ENCODE measurements around the gene KMT5B.

Gene KMT5B

DNA sequence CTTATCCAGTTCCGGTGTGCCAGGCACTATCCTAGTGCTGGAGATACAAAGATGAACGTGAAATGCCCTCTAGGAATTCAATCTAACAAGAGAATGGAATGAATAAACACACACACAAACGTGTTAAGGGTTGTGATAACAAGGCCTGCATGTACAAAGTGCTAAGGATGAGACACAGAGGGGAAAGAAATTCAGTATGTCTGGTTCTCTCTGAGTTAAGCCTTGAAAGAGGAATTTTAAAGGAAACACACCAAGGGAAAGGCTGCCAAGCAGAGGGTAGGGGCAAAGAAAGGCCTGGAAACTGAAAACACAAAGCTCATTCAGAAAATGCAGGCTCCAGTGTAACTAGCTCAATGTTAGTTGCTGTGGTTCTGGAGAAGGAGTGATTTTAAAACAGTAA, 96.1 kb downstream of the KMT5B start:
- no peak for DNase-seq

GRCh38 chr11:68116126-68116525, 97.0 kb downstream of the KMT5B start:
- DNase-seq, result no peak

GRCh38 chr11:68115285-68115684, 97.8 kb downstream of the KMT5B start:
- no peak for DNase-seq

DNA sequence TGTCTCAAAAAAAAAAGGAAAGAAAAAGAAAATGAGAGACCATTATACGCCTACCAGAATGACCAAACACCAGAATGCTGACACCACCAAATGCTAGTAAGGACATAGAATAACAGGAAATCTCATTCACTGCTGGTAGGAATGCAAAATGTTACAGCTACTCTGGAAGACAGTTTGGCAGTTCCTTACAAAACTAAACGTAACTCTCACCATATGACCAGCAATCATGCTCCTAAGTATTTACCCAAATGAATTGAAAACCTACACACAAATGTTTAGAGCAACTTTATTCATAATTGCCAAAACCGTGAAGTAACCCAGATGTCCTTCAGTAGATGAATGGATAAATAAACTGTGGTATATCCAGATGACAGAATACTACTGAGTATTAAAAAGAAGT, 99.1 kb downstream of the KMT5B start:
- DNase-seq, result no peak

DNA sequence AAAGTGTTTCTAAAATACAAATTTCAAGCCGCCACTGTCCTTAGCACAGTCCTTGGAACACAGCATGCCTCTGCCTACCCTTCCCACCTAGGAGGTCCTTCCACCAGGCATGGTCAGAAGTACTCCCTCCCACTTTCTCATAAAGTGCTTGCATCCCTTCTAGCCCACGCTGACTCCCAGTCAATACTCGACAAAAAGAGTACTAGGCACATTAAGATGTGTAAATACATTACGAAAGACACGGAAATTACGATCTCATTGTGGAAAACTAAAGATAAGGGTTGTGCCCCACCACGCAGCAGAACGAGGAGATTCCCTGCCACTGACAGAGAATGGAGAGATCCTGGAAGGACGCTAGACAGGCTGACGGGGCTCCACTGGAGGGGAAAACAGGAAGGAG, 105.4 kb downstream of the KMT5B start:
- DNase-seq, result no peak

DNA sequence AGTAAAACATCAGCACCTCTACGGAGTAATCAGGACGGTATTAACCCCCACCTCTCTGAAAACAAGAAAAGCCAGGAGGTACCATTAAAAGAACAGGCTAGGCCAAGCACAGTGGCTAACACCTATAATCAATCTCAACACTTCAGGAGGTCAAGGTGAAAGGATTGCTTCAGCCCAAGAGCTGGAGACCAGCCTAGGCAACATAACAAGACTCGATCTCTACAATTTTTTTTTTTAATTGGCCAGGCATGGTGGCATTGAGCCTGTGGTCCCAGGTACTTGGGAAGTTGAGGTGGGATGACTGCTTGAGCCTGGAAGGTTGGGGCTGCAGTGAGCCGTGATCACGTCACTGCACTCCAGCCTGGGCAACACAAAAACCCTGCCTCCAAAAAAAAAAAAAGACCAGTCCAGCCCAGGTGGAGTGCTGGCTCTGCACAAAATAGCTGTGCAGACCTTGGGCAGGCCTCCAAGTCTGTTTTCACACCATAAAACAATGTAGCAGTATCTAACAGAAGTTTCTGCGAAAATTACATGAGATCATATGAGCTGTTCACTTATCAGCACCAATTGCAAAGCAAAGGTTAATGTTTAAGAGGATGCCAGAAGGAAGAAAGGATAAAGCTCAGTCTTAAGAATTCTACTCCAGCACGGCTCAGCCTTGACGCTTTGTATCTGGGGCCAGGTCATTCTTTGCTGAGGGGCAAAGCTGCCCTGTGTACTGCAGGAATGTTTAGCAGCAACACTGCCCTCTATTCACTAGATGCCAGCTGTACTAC, 106.7 kb downstream of the KMT5B start:
- no peak for DNase-seq
